T-cell (primary cell): ENCODE results near the gene EGLN1. TPM values are rescaled to one million over a fixed set of nuclear protein-coding genes. Genes with fewer than 3 reads are reported as not detected.

ENCODE experiments used
- ATAC-seq, 4 experiments: fragments of 200-7000 bp in 3 of 4; fragments of 150-1000 bp in 1 of 4; cut with Tn5 transposase; replicated peaks in 1 of 4; 1 replicate in 3 of 4; 2 replicates in 1 of 4; pipeline ENCODE4 v1.10.0; 2021; ENCODE audit warnings: moderate library complexity in 3 of 4, mild to moderate bottlenecking in 2 of 4, moderate number of reproducible peaks in 1 of 4
- CTCF ChIA-PET, 2 donors: fragments of 300-600 bp; sonication (Branson Sonifier 250); formaldehyde crosslinking; loops; one replicate each; lab custom pipeline; 2022; ENCODE audit warnings: antibody characterized with exemption in 2 of 2; lab: Charles Lee
- POLR2A ChIA-PET, 2 donors: fragments of 300-600 bp; sonication (Branson Sonifier 250); formaldehyde crosslinking; loops; one replicate each; lab custom pipeline; 2022; ENCODE audit warnings: antibody characterized with exemption in 2 of 2; lab: Charles Lee
- DNase-seq, 35 experiments: peaks; one replicate each; pipeline versions ENCODE4 v3.0.0 to v3.0.0-alpha.2; 2013 to 2023
- H3K27ac ChIP-seq: one replicate; pipeline ENCODE4 v1.5.1; 2013; ENCODE audit warnings: low read length
- H3K27me3 ChIP-seq, 2 experiments: replicated peaks in 1 of 2; 1 replicate in 1 of 2; 2 replicates in 1 of 2; pipeline versions ENCODE4 v1.6.1 to v1.7.0; 2013; ENCODE audit warnings: low read length in 1 of 2, mixed read lengths in 1 of 2; ENCODE audit not compliant: control insufficient read depth in 2 of 2, insufficient read depth in 2 of 2; ENCODE audit errors: extremely low read depth in 1 of 2
- H3K36me3 ChIP-seq, 2 donors: 1 replicate in 1 of 2; 2 replicates in 1 of 2; pipeline versions ENCODE4 v1.6.1 to v1.7.0; 2013; ENCODE audit warnings: low read length in 1 of 2; ENCODE audit not compliant: control insufficient read depth in 2 of 2, insufficient read depth in 1 of 2; ENCODE audit errors: extremely low read depth in 1 of 2
- H3K4me1 ChIP-seq, 2 experiments: 1 replicate in 1 of 2; 2 replicates in 1 of 2; pipeline versions ENCODE4 v1.6.1 to v1.7.0; 2013; ENCODE audit warnings: low read length in 2 of 2, mixed read lengths in 1 of 2; ENCODE audit not compliant: insufficient read depth in 2 of 2, control insufficient read depth in 1 of 2; ENCODE audit errors: extremely low read depth in 1 of 2
- H3K4me3 ChIP-seq, 2 donors: 1 replicate in 1 of 2; 2 replicates in 1 of 2; pipeline versions ENCODE4 v1.5.1 to v1.7.0; 2013; ENCODE audit warnings: mild to moderate bottlenecking in 2 of 2, low read length in 1 of 2, moderate library complexity in 1 of 2; ENCODE audit not compliant: control insufficient read depth in 1 of 2; ENCODE audit errors: extremely low read depth in 1 of 2
- H3K9me3 ChIP-seq: 2 replicates; pipeline ENCODE4 v1.7.0; 2013
- H3K27ac Mint-ChIP-seq, 2 donors: one replicate each; pipeline ENCODE4 v1.8.0; 2020 to 2021; ENCODE audit warnings: mild to moderate bottlenecking in 2 of 2, mixed read lengths in 2 of 2
- H3K27me3 Mint-ChIP-seq, 2 donors: one replicate each; pipeline ENCODE4 v1.8.0; 2021 to 2022; ENCODE audit warnings: mixed read lengths in 2 of 2
- H3K36me3 Mint-ChIP-seq: one replicate; pipeline ENCODE4 v1.8.0; 2021; ENCODE audit warnings: mixed read lengths
- H3K4me1 Mint-ChIP-seq, 3 donors: one replicate each; pipeline ENCODE4 v1.8.0; 2020 to 2022; ENCODE audit warnings: mixed read lengths in 3 of 3, mild to moderate bottlenecking in 1 of 3
- H3K4me3 Mint-ChIP-seq, 3 donors: one replicate each; pipeline ENCODE4 v1.8.0; 2020 to 2022; ENCODE audit warnings: mild to moderate bottlenecking in 3 of 3, mixed read lengths in 3 of 3, moderate library complexity in 3 of 3
- H3K9me3 Mint-ChIP-seq, 3 donors: one replicate each; pipeline ENCODE4 v1.8.0; 2020 to 2022; ENCODE audit warnings: mixed read lengths in 3 of 3
- WGBS: methylation state at CpG from one replicate; pipeline ENCODE4 v1.1.5; 2013; ENCODE audit warnings: missing lambda C conversion rate; ENCODE audit not compliant: insufficient coverage; 5-methylcytosine and 5-hydroxymethylcytosine counted together
- total RNA-seq, 35 experiments: library from RNA in 6 of 35; stranded (reverse) in 6 of 35; fragments of 120-200 nt in 1 of 35; gene quantifications; one replicate each; pipeline versions ENCODE4 v1.2.1 to v1.2.4 and lab custom pipeline; 2013 to 2026

EGLN1 gene
- total RNA-seq, 5 donors from 2014 or later (not counting 1 experiment from before 2014, with no cell fraction given), result 13.9 to 20.8 (median 18.5) TPM

GRCh38 chr1:231317306-231318014, 104.6 kb downstream of the EGLN1 start:
- 91% methylated on average over 44 of the region's 44 CpGs for WGBS
- ATAC-seq (no peak), DNase-seq (no peak)
- Histone ChIP-seq H3K27ac (no peak overlapping the region), H3K36me3 (no peaks in the 10 kb centered on the region), H3K9me3 (no peaks in the 10 kb centered on the region), H3K4me1 (no peaks in the 10 kb centered on the region), H3K27me3 (no peaks in the 10 kb centered on the region), H3K4me3 (no peak overlapping the region)
- ChIA-PET POLR2A (no interaction called here), CTCF (interaction anchor here in 1 of 2 donors (0.6 kb wide), 1 partner anchor 195 kb away, joined by 3 read pairs; no protein-coding TSS in a partner anchor)
- no peak overlapping the region for H3K4me3 Mint-ChIP-seq
- no peaks in the 10 kb centered on the region for H3K9me3 Mint-ChIP-seq
- H3K27ac Mint-ChIP-seq, result no peak overlapping the region
- H3K27me3 Mint-ChIP-seq, result peaks cover 0 to 2% of the 10 kb centered on the region in 2 donors
- peaks cover 0 to 3% (median 0%) of the 10 kb centered on the region in 3 donors for H3K4me1 Mint-ChIP-seq
- H3K36me3 Mint-ChIP-seq, result no peaks in the 10 kb centered on the region

DNA sequence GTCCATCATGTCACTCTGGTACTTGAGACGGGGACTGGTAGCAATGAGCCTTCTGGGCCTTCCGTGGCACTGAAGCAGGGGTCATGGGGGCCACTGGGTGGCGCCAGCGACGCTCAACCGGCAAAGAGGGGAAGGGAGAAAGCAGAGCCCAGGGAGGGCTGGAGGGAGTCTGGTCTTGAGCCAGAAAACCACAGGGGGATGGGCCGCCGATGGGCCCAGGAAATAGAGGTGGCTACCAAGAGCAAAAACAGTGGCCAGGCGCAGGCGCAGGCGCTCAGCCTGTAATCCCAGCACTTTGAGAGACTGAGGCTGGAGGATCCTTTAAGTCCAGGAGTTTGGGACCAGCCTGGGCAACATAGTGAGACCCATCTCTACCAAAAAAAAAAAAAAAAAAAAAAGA, 106.2 kb downstream of the EGLN1 start:
- Histone ChIP-seq H3K36me3 (no peaks in the 10 kb centered on the region), H3K9me3 (no peaks in the 10 kb centered on the region), H3K4me3 (no peak overlapping the region), H3K27ac (no peak overlapping the region), H3K27me3 (no peaks in the 10 kb centered on the region), H3K4me1 (no peaks in the 10 kb centered on the region)
- Mint-ChIP-seq H3K27me3 (peaks cover 0 to 2% of the 10 kb centered on the region in 2 donors), H3K36me3 (no peaks in the 10 kb centered on the region), H3K4me1 (peaks cover 0 to 3% (median 0%) of the 10 kb centered on the region in 3 donors), H3K4me3 (no peak overlapping the region), H3K27ac (no peak overlapping the region), H3K9me3 (no peaks in the 10 kb centered on the region)
- CTCF ChIA-PET, result interaction anchor here (0.6 to 1.0 kb wide), 5 partner anchors 20 to 275 kb away, joined by 3 to 4 read pairs (median 4); no protein-coding TSS in a partner anchor
- DNase-seq (peak in 23 of 35 experiments; percentile 9 to 60 (median 23)), ATAC-seq (peak; percentile 52 to 72 (median 68))
- WGBS, result 28% methylated on average over 6 of the region's 11 CpGs
- POLR2A ChIA-PET, result no interaction called here

Other genes with a start within 250 kb of the EGLN1 start
- 10 to 100 TPM; 23.7 to 36.9 (median 35.5) TPM for gene GNPAT, start 181.1 kb downstream of the EGLN1 start, total RNA-seq
- gene EXOC8, start 84.4 kb downstream of the EGLN1 start, total RNA-seq, result 10 to 100 TPM; 27.3 to 34.9 (median 30.6) TPM
- 10 to 100 TPM; 12.6 to 28.9 (median 18.2) TPM for gene SPRTN, start 84.0 kb downstream of the EGLN1 start, total RNA-seq
- gene TSNAX, start 106.4 kb upstream of the EGLN1 start, total RNA-seq, result 10 to 100 TPM; 31.0 to 40.6 (median 35.0) TPM
- 10 to 100 TPM; 12.9 to 37.0 (median 14.6) TPM for gene DISC1, start 204.5 kb upstream of the EGLN1 start, total RNA-seq